Lower leg skin (tissue), 4 donors: ENCODE data around the gene SOD2. TPM values are rescaled to one million over a fixed set of nuclear protein-coding genes. Genes with fewer than 3 reads are reported as not detected.

ENCODE experiments used
- DNase-seq, 2 donors: peaks; one replicate each; pipeline ENCODE4 v3.0.0-alpha.2; 2019; ENCODE audit warnings: low spot score in 2 of 2
- H3K4me3 ChIP-seq: fragments of 200-600 bp; sonication (generic); 2 replicates; pipeline ENCODE4 v1.5.1; 2017; ENCODE audit warnings: mild to moderate bottlenecking, low read depth; ENCODE audit not compliant: poor library complexity, severe bottlenecking
- CTCF ChIP-seq, 3 donors: fragments of 450-650 bp; IDR thresholded peaks; one replicate each; pipeline ENCODE4 v1.5.1; 2016; ENCODE audit warnings: antibody characterized with exemption in 3 of 3, mild to moderate bottlenecking in 3 of 3, moderate library complexity in 2 of 3
- POLR2A ChIP-seq, 2 donors: fragments of 450-650 bp; IDR thresholded peaks; one replicate each; pipeline ENCODE4 v1.6.1; 2016 to 2017; ENCODE audit warnings: antibody characterized with exemption in 2 of 2, mild to moderate bottlenecking in 1 of 2, moderate library complexity in 1 of 2
- WGBS, 2 donors: methylation state at CpG; one replicate each; pipeline ENCODE4 v1.1.5; 2018; 5-methylcytosine and 5-hydroxymethylcytosine counted together
- intact Hi-C: fragments of 100-400 bp; cut with DNase I; formaldehyde crosslinking; loops from one replicate; pipeline ENCODE4 v1.15.0; 2023; ENCODE audit warnings: low total_unique reads
- total RNA-seq, 4 donors: library from RNA; depleted of rRNA; stranded (reverse); fragments of >200 nt; gene quantifications; one replicate each; pipeline ENCODE4 v1.1.0, GENCODE V29; 2016

SOD2 gene
- total RNA-seq, 4 donors from 2014 or later, result 117 to 280 (median 190) TPM

- no peak overlapping the region for H3K4me3 ChIP-seq
- no peak for DNase-seq
- WGBS, 2 donors, result 73 to 74% methylated on average over 3 of the region's 3 CpGs
- TF ChIP-seq CTCF (IDR thresholded peaks at IDR 0.05) (no peak), POLR2A (IDR thresholded peaks at IDR 0.05) (no peak)
- intact Hi-C loops, result no loop called here
Measured at GRCh38 chr6:159718634-159719033, 25.6 kb upstream of the SOD2 start.

GRCh38 chr6:159716247-159717096, 23.4 kb upstream of the SOD2 start:
- whole genome bisulfite sequencing, 2 donors, result 15 to 23% methylated on average over 5 of the region's 5 CpGs
- peak in 1 of 2 donors; percentile 85 for DNase-seq
- TF ChIP-seq POLR2A (IDR thresholded peaks at IDR 0.05) (no peak), CTCF (IDR thresholded peaks at IDR 0.05) (no peak)
- intact Hi-C loops, result no loop called here
- no peak overlapping the region for H3K4me3 ChIP-seq

- H3K4me3 ChIP-seq, result no peak overlapping the region
- 95 to 100% methylated on average over 3 of the region's 3 CpGs for WGBS, 2 donors
- intact Hi-C loops, result no loop called here
- no peak for DNase-seq
- TF ChIP-seq POLR2A (IDR thresholded peaks at IDR 0.05) (no peak), CTCF (IDR thresholded peaks at IDR 0.05) (no peak)
Measured at GRCh38 chr6:159715605-159716004, 22.6 kb upstream of the SOD2 start.

GRCh38 chr6:159715166-159715565, 22.1 kb upstream of the SOD2 start:
- intact Hi-C loops, result no loop called here
- no peak for DNase-seq
- TF ChIP-seq POLR2A (IDR thresholded peaks at IDR 0.05) (no peak), CTCF (IDR thresholded peaks at IDR 0.05) (no peak)
- 79 to 90% methylated on average over 3 of the region's 3 CpGs for WGBS, 2 donors
- H3K4me3 ChIP-seq, result no peak overlapping the region

- no peak for TF ChIP-seq CTCF (IDR thresholded peaks at IDR 0.05)
- TF ChIP-seq POLR2A (IDR thresholded peaks at IDR 0.05), result no peak
- intact Hi-C loops, result no loop called here
- peak in 1 of 2 donors; percentile 50 for DNase-seq
- WGBS, 2 donors, result 65 to 72% methylated on average over 5 of the region's 5 CpGs
- H3K4me3 ChIP-seq, result no peak overlapping the region
Measured at GRCh38 chr6:159714404-159714803, 21.4 kb upstream of the SOD2 start.
